Hematopoietic multipotent progenitor cell treated with erythropoietin and hydrocortisone succinate and interleukin-3 and kit ligand, for 8 days (in vitro differentiated cells): ENCODE results near the gene COBL.

Experiments
- DNase-seq: peaks from one replicate; pipeline ENCODE4 v3.0.0-alpha.2; 2015

COBL gene

GRCh38 chr7:51033727-51034520 is 282.7 kb downstream of the COBL start:
- no peak for DNase-seq

DNA sequence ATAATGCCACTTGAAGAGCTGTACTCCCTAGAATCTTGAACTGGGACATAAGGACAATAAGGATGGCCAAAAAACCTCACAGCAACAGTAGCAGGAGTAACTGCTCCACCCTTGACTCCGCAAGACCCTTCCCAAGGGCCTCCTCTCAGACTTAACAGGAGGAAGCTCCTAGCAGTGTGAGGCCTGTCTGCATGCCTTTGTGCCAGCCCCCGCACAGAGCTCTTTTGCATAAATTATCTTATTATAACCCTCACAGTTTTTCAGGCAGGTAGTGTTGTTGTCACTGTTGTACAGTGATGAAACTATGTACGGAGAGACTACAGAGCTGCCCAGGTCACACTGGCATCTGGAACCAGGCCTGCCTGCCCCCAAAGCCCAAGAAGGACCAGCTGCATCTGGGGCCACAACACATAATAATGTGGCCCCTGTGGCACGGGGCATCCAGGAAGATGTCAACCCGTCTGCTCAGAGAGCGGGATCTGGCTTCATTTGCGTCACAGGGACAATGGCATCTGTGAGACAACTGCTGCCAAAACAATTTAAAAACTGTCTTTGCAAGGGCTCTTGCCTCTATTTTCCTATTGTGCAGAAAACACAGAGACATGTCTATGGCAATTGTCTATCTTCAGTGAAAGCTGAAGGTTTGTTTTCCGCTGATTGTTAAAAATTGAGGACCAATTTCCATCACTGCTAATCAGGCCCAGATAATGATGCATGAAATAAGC is 284.7 kb downstream of the COBL start:
- DNase-seq = no peak

DNA sequence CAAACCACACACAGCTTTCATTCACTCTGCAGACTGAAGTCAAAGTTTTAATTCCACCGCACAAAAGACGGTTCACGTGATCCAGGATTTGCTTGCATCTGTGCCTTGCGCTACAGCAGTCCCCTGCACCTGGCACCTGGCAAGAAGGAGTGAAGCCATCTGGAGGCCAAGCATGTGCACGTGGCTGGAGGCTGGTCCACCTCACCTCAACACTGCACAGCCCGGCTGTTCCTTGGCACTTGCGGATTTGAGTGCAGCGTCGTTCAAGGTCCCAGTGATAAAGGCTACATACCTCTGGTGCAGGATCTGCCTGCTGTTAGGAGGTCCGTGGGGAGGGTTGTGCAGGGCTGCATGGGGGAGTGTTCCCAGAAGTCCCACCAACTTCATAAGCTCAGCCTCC is 285.4 kb downstream of the COBL start:
- no peak for DNase-seq

- DNase-seq = no peak
Measured at GRCh38 chr7:51029701-51030191, 286.9 kb downstream of the COBL start.

DNA sequence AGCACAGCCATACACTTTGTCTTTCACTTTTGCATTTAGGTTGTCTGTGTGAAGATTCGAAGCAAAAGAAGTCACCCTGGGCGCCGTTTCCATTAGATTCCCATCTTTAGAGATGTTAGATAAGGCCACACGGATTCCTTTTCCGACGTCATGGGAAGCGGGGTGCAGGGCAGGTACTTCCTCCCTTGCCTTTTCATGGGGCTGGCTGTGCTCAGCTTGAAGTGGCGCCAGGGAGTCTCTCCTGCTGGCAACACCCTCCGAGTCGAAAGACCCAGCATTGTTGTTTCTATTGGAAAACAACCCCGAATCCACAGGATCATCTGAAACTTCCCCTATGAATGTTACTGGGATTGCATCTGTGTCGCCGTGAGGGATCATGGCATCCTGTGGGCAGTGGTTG is 287.5 kb downstream of the COBL start:
- DNase-seq = no peak

DNA sequence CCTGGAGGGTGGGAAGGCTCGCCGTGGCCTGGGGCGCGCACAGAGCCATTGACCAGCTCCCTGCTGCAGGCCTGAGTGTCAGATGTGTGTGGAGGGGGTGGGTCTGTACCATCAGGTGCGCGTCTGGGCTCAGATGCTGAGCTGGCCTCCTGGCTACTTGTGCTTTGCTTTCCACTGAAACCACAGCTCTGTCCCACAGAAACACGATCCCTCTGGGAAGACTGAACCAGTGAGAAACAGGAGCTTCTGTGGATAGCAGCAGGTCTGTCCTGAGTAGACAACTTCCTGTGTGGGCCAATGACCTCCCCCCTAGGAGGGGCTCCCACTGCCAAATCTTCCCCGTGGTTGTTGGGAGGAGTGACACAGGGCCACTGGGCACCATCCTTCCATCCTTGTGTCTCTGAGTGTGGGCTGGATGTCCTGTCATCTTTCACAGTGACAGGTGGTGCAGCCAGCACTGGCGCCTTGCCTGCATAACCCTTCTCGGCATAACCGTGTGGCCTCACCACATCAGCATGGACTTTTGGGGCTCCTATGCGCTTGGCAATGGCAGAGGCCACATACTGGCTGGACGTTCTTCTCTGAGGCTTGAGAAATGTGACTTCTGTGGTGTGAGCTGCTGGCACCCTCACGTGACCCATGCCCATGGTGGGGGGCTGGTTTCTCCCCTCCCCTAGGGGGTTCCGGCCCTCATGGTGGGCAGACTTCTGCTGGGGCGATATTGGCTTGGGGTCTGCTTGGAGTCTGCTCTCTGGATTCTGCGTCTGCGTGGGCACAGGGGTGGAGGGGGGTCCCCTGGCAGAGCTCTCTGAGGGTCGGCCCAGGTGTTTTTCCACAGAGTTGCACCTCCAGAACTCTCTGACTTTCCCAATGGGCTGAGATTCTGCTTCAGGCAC is 288.4 kb downstream of the COBL start:
- no peak for DNase-seq

GRCh38 chr7:51027106-51027934 is 289.3 kb downstream of the COBL start:
- no peak for DNase-seq

DNA sequence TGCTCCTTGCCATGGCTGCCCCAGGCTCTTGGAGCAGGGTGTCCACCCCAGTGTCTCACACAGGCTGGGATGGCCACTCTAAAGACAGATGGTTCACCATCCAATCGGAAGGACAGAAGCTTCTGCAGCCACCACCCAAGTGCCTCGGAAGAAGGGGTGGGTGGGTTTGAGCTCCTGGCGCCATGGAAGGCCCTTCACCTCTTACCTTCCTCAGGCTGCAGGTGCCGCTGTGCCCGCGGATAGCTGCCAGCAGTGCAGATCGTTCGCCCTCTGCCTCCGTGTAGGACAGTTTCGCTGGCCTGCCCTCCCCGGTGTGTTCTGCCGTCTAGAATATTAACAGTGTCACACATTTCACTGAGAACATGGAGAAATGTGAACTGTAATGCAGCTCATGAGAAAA is 290.3 kb downstream of the COBL start:
- DNase-seq = no peak

DNA sequence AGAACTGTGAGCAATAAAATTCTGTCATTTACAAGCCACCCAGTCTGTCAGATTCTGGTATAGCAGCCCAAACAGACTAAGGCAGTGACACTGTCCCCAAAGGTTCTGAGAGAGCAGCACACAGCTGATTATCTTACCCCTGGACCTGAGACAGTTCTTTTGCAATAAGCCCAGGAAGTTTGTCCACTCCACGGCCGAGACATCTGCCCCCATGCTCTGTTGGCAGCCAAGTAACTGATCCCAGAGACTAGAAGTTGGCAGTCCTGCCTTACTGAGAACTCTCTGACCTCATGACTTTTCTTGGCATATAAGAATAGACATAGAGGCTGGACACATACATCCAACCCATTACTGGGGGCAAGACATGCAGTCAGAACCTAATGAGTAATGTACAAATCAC is 290.9 kb downstream of the COBL start:
- no peak for DNase-seq

DNA sequence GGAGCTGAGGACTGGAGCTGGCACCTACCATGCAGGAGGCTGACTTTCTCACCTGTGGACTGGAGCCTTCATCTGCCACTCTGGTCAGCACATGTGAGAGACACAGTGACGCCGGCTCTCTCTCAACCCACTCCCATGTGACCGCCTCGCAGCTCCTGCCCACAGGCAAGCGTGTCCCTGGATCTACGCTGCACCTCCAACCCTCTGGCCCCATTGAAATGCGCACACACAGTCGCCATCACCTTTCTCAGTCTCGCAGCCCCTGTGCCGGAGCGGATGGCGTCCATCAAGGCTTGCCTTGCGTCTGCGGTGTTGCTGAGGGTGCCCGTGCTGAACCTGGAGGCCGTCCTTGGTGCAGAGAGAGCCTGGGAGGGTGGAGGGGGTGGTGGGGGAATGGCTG is 291.7 kb downstream of the COBL start:
- no peak for DNase-seq

- DNase-seq = no peak
Measured at GRCh38 chr7:51023547-51023946, 293.1 kb downstream of the COBL start.

GRCh38 chr7:51022821-51023220 is 293.8 kb downstream of the COBL start:
- no peak for DNase-seq

DNA sequence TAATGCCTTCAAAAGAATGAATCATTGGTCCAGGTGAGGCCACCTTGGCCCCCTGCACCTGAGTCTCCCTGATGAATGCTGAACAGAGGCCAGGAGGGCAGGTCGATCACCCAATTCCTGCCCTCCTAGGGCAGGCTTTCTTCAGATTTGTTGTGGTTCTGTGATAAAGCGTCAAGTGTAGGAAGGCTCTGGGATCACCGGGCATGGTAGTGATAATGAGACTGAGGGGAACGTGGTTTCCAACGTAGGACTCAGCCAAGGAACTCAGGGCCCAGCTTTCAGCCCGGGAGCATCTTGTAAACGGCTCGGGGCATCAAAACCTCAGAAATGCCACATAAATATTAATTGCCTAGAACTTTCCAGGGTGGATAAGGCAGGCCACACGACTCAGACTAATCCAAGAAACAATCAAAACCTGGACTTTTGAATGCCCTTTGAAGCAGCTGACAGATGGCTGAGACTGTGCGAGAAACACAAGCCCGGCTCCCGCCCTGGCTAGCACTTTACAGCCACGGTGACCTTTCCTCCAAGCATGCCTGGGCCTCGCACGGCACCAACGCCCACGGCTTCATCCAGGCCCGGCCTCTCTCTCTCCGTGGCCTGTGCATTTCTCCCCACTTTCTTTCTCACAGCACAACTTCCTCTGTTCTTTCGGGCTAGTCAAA is 294.6 kb downstream of the COBL start:
- DNase-seq = no peak

GRCh38 chr7:51020944-51021343 is 295.7 kb downstream of the COBL start:
- no peak for DNase-seq

DNA sequence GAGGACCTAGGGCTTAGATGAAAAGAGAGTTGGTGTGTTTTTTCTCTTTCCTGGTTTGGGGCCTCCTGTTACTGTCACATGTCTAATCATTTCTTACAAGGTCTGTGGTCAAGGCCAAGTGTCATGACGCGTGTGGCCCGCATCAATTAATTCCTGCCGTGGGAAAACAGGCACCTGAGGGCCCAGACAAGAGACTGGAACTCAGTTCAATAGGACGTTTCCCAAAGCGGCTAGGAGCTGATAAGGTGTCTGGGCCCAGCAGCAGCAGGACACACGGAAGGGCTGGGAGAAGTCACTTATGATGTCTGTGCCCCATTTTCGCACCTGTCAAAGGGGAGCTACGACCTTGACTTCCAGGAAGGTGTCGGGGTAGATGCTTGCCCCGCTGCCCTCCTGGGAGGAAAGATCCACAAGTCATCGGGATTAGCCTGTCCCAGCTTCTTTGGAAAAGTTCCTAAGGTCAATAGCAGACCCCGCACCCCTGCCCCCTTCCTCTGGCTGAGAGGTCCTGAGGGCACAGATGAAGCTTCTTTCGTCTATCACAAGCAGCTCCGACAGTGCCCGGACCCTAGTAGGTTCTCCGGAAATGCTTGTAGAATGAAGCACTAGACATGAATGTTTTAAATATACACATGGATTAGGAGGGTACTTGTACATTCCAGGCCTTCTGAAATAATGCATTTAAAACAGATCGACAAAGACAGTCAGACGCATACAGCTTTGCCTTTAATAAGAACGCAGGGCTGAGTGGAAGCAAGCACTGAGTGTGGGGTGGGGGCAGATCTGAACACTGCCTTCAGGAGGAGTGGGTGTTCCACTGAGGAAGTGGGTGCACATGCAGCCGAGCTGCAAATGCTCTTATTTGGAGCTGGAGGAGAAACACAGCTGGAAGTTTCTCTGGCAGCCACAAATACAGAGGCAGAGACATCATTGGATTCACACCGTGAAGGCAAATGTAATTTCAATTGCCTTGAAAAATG is 296.4 kb downstream of the COBL start:
- no peak for DNase-seq

GRCh38 chr7:51019191-51019844 is 297.3 kb downstream of the COBL start:
- DNase-seq = peak; percentile 10

- no peak for DNase-seq
Measured at GRCh38 chr7:51017576-51018535, 298.8 kb downstream of the COBL start.

DNA sequence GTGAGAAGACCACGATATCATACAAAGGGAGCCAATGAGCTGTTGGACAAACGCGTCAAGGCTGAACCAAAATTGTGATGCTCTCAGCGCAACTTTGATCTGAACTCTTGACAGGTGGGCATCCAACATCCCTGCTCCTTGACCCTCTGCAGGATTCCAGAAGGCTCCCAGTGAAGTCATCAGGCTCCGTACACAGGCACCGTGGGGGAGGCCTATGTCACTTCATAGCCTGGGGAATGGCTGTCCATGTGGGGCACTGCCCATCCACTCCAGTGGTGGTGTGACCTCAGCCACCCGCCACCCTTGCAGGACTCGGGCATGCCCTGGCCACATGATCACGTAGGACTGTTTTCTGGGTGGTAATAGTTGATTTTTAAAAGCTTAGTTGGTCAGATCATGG is 300.1 kb downstream of the COBL start:
- DNase-seq = no peak

DNA sequence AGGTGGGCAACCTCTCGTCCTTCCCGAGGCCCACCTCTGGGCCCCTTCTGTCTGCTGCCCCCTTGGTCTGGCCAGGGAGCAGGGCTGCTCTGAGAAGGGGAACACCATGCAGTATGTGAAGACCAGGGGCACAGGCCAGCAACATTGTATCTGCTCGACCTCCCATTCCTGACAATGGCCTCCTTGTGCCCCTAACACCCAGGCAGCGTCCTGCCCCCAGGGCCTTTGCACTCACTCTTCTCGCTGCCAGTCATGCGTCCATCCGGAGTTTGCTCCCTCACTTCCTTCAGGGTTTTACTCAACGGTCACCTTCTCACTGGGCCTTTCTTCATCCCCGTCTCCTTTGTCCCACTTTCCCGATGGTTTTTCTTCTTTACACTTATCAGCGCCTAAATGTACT is 301.0 kb downstream of the COBL start:
- no peak for DNase-seq
